Measurements from ENCODE around the gene SSR4.

Gene SSR4

DNA sequence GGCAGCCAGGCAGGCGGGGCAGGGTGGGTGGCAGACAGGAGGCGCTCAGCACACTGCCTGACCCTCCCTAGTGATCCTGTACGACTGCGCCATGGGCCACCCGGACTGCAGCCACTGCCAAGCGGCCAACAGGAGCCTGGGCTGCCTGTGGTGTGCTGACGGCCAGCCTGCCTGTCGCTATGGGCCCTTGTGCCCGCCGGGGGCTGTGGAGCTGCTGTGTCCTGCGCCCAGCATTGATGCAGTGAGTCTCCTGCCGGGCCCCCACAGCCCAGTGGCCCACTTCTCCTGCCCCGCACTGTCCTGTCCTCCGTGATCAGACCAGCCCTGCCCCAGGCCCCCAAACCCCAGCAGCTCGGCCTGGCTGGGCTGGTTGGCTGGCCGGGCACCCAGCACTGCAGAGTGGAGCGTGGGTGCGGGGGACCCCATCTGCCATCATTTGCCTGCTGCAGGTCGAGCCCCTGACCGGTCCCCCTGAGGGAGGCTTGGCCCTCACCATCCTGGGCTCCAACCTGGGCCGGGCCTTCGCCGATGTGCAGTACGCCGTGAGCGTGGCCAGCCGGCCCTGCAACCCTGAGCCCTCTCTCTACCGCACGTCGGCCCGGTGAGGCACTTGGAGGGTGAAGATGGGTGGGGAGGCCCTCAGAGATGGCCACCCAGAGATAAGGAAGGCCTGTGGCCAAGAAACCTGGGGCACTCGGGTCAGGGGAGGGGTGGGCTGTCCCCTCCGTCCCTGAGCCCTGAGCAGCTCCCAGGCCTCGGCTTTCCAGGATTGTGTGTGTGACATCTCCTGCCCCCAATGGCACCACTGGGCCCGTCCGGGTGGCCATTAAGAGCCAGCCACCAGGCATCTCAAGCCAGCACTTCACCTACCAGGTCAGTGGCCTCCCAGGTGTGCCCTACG lies 22.8 kb upstream of the SSR4 start:
- Histone ChIP-seq H3K9ac (ENCODE audit: low read depth, low read length) (no peak overlapping the region), H3K36me3 (ENCODE audit: insufficient read depth, low read depth, low read length) (no peaks in the 10 kb centered on the region), H3K27me3 (ENCODE audit: insufficient read depth, low read length) (no peaks in the 10 kb centered on the region)

DNA sequence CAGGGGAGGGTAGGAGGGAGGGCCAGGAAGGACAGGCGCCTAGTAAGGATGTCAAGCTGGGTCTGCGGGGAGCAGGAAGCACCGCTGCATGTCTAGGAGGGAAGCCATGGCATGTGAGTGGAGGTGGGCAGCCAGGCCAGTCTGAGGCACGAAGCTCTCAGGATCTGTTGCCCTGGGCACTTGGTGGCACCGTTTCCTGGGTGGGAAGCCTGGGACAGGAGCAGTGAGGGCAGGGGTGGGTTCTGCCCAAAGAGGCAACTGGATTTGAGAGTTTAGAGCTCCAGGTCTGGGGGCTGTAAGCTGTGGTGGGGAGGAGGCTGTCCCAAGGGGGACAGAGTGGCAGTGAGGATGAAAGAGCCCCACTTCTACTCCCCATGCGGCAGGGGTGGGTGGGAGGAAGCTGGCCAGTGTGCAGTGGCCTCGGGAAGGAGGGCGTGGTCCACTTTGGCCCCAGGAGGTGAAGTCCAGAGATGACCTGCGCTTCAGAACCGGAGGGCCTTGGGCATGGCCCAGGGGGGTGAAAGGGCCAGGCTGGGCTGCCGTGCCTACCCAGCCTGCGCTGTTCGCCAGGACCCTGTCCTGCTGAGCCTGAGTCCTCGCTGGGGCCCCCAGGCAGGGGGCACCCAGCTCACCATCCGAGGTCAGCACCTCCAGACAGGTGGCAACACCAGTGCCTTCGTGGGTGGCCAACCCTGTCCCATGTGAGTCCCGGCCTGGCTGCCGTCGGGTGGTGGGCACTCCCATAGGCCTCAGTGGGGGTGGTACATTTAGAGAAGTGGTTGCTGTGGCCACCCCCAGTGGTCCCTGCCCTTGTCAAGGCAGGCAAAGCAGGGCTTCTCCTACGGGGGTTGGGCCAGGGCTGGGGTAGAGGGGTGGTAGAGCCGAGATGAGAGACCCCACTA lies 21.9 kb upstream of the SSR4 start:
- no peaks in the 10 kb centered on the region for H3K4me1 ChIP-seq (ENCODE audit: insufficient read depth, low read length)
- H3K9me3 ChIP-seq (ENCODE audit: insufficient read depth, low read depth, low read length) = no peaks in the 10 kb centered on the region
- no peak overlapping the region for H3K9ac ChIP-seq (ENCODE audit: low read depth, low read length)
- no peak overlapping the region for H3K27ac ChIP-seq (ENCODE audit: low read length)
- no peak overlapping the region for H3K4me3 ChIP-seq (ENCODE audit: low read length)
- no peaks in the 10 kb centered on the region for H3K36me3 ChIP-seq (ENCODE audit: insufficient read depth, low read depth, low read length)
- no peaks in the 10 kb centered on the region for H3K27me3 ChIP-seq (ENCODE audit: insufficient read depth, low read length)

More for the DNA sequence above, 22.8 kb upstream of the SSR4 start:
- no peaks in the 10 kb centered on the region for H3K9me3 ChIP-seq (ENCODE audit: insufficient read depth, low read depth, low read length)
- no peak overlapping the region for H3K27ac ChIP-seq (ENCODE audit: low read length)
- no peak overlapping the region for H3K4me3 ChIP-seq (ENCODE audit: low read length)
- no peaks in the 10 kb centered on the region for H3K4me1 ChIP-seq (ENCODE audit: insufficient read depth, low read length)

DNA sequence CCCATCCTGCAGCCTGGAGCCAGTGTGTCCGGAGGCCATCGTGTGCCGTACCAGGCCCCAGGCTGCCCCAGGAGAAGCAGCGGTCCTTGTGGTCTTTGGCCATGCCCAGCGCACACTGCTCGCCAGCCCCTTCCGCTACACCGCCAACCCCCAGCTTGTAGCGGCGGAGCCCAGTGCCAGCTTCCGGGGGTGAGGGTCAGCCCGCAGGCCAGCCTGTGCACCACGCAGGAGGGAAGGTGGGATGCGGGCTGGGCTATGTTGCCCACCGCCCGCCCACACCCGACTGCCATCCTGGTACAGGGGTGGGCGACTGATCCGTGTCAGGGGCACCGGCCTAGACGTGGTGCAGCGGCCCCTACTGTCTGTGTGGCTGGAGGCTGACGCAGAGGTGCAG lies 21.3 kb upstream of the SSR4 start:
- H3K27ac ChIP-seq (ENCODE audit: low read length) = no peak overlapping the region
- no peaks in the 10 kb centered on the region for H3K36me3 ChIP-seq (ENCODE audit: insufficient read depth, low read depth, low read length)
- no peaks in the 10 kb centered on the region for H3K27me3 ChIP-seq (ENCODE audit: insufficient read depth, low read length)
- H3K4me3 ChIP-seq (ENCODE audit: low read length) = no peak overlapping the region
- H3K9me3 ChIP-seq (ENCODE audit: insufficient read depth, low read depth, low read length) = no peaks in the 10 kb centered on the region
- H3K4me1 ChIP-seq (ENCODE audit: insufficient read depth, low read length) = no peaks in the 10 kb centered on the region
- H3K9ac ChIP-seq (ENCODE audit: low read depth, low read length) = no peak overlapping the region

DNA sequence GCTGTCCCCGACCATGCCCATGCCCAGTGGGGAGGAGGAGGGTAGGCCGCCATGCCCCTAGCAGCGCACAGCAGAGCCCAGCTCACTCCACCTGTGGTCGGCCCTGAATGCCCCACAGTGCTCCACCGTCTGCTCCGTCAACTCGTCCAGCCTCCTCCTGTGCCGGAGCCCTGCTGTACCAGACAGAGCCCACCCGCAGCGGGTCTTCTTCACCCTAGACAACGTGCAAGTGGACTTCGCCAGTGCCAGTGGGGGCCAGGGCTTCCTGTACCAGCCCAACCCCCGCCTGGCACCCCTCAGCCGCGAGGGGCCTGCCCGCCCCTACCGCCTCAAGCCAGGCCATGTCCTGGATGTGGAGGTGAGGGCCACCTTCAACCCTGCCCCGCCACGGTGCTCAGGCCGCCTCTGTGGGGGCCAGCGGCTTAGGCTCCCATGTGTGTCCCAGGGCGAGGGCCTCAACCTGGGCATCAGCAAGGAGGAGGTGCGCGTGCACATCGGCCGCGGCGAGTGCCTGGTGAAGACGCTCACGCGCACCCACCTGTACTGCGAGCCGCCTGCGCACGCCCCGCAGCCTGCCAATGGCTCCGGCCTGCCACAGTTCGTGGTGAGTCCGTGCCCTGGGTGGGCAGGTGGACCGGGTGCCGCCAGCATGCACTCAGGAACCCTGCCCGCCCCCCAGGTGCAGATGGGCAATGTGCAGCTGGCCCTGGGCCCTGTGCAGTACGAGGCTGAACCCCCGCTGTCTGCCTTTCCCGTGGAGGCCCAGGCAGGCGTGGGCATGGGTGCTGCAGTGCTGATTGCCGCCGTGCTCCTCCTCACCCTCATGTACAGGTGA lies 20.5 kb upstream of the SSR4 start:
- Histone ChIP-seq H3K27me3 (ENCODE audit: insufficient read depth, low read length) (no peaks in the 10 kb centered on the region), H3K9ac (ENCODE audit: low read depth, low read length) (no peak overlapping the region), H3K27ac (ENCODE audit: low read length) (no peak overlapping the region), H3K9me3 (ENCODE audit: insufficient read depth, low read depth, low read length) (no peaks in the 10 kb centered on the region), H3K36me3 (ENCODE audit: insufficient read depth, low read depth, low read length) (no peaks in the 10 kb centered on the region), H3K4me1 (ENCODE audit: insufficient read depth, low read length) (no peaks in the 10 kb centered on the region), H3K4me3 (ENCODE audit: low read length) (no peak overlapping the region)

DNA sequence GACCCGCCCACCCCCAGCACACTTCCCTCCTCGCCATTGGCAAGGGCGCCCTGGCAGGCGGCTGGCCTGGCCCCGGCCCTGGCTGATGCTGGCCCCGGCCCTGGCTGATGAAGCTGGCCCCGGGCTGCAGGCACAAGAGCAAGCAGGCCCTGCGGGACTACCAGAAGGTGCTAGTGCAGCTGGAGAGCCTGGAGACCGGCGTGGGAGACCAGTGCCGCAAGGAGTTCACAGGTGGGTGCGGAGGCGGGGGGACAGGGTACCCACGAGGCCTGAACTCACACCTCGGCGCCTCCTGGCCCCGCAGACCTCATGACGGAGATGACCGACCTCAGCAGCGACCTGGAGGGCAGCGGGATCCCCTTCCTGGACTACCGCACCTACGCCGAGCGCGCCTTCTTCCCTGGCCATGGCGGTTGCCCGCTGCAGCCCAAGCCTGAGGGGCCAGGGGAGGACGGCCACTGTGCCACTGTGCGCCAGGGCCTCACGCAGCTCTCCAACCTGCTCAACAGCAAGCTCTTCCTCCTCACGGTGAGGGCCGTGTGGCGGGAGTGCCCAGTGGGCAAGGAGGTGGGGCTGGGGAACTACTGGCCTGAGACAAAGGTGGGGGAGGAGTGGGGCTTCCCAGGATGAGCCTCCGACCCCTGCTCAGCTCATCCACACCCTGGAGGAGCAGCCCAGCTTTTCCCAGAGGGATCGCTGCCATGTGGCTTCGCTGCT lies 19.7 kb upstream of the SSR4 start:
- Histone ChIP-seq H3K4me1 (ENCODE audit: insufficient read depth, low read length) (no peaks in the 10 kb centered on the region), H3K4me3 (ENCODE audit: low read length) (no peak overlapping the region), H3K9me3 (ENCODE audit: insufficient read depth, low read depth, low read length) (no peaks in the 10 kb centered on the region), H3K9ac (ENCODE audit: low read depth, low read length) (no peak overlapping the region), H3K27me3 (ENCODE audit: insufficient read depth, low read length) (no peaks in the 10 kb centered on the region), H3K27ac (ENCODE audit: low read length) (no peak overlapping the region), H3K36me3 (ENCODE audit: insufficient read depth, low read depth, low read length) (no peaks in the 10 kb centered on the region)

DNA sequence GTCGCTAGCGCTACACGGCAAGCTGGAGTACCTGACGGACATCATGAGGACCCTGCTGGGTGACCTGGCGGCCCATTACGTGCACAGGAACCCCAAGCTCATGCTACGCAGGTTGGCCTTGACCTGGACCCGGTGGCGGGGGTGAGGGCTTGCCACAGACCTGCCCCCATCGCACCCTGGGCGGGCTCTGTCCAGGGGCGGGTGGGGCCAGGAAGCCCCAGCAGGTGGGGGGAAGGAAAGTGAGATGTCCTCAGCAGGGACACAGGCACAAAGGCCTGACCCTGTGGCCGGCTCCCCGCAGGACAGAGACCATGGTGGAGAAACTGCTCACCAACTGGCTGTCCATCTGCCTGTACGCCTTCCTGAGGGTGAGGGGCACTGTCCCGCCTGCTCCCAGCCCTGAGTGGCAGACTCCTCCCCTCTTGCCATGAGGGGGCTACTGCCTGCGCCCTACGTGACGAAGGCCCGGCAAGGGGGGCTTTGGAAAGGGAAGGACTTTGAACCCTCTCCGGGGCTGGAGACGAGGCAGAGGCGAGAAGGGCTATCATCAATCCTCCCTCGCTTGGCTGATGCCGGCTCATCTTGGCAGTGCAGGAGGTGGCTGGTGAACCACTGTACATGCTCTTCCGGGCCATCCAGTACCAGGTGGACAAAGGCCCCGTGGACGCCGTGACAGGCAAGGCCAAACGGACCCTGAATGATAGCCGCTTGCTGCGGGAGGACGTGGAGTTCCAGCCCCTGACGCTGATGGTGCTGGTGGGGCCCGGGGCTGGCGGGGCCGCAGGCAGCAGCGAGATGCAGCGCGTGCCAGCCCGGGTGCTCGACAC lies 19.0 kb upstream of the SSR4 start:
- no peak overlapping the region for H3K9ac ChIP-seq (ENCODE audit: low read depth, low read length)
- H3K4me3 ChIP-seq (ENCODE audit: low read length) = no peak overlapping the region
- no peaks in the 10 kb centered on the region for H3K4me1 ChIP-seq (ENCODE audit: insufficient read depth, low read length)
- H3K27ac ChIP-seq (ENCODE audit: low read length) = no peak overlapping the region
- H3K36me3 ChIP-seq (ENCODE audit: insufficient read depth, low read depth, low read length) = no peaks in the 10 kb centered on the region
- H3K9me3 ChIP-seq (ENCODE audit: insufficient read depth, low read depth, low read length) = no peaks in the 10 kb centered on the region
- no peaks in the 10 kb centered on the region for H3K27me3 ChIP-seq (ENCODE audit: insufficient read depth, low read length)

DNA sequence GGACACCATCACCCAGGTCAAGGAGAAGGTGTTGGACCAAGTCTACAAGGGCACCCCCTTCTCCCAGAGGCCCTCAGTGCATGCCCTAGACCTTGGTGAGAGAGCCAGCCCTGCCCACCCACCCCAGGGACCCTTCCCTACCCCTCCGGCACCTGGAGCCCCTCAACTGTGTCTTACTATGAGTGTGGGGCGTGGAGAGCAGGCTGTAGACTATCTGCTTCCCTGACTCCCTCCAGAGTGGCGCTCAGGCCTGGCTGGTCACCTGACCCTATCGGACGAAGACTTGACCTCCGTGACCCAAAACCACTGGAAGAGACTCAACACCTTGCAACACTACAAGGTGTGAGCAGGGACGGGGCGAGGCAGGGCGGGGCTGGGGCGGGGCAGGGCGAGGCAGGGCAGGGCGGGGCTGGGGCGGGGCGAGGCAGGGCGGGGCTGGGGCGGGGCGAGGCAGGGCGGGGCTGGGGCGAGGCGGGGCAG lies 18.3 kb upstream of the SSR4 start:
- Histone ChIP-seq H3K4me1 (ENCODE audit: insufficient read depth, low read length) (no peaks in the 10 kb centered on the region), H3K27ac (ENCODE audit: low read length) (no peak overlapping the region), H3K9me3 (ENCODE audit: insufficient read depth, low read depth, low read length) (no peaks in the 10 kb centered on the region), H3K36me3 (ENCODE audit: insufficient read depth, low read depth, low read length) (no peaks in the 10 kb centered on the region), H3K4me3 (ENCODE audit: low read length) (no peak overlapping the region), H3K27me3 (ENCODE audit: insufficient read depth, low read length) (no peaks in the 10 kb centered on the region), H3K9ac (ENCODE audit: low read depth, low read length) (no peak overlapping the region)

DNA sequence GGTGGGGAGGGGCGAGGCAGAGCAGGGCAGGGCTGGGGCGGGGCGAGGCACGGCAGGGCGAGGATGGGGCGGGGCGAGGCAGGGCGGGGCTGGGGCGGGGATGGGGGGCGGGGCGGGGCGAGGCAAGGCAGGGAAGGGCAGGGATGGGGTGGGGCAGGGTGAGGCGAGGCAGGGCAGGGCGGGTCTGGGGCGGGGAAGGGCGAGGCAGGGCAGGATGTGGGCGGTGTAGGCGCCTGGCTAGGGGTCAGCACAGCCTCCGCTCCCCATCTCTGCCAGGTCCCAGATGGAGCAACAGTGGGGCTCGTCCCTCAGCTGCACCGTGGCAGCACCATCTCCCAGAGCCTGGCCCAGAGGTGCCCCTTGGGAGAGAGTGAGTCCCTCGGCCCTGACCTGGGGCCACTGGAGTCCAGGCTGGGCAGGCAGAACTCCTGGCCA lies 17.8 kb upstream of the SSR4 start:
- no peak overlapping the region for H3K4me3 ChIP-seq (ENCODE audit: low read length)
- no peaks in the 10 kb centered on the region for H3K27me3 ChIP-seq (ENCODE audit: insufficient read depth, low read length)
- no peaks in the 10 kb centered on the region for H3K36me3 ChIP-seq (ENCODE audit: insufficient read depth, low read depth, low read length)
- H3K27ac ChIP-seq (ENCODE audit: low read length) = no peak overlapping the region
- H3K9ac ChIP-seq (ENCODE audit: low read depth, low read length) = no peak overlapping the region
- no peaks in the 10 kb centered on the region for H3K4me1 ChIP-seq (ENCODE audit: insufficient read depth, low read length)
- no peaks in the 10 kb centered on the region for H3K9me3 ChIP-seq (ENCODE audit: insufficient read depth, low read depth, low read length)

DNA sequence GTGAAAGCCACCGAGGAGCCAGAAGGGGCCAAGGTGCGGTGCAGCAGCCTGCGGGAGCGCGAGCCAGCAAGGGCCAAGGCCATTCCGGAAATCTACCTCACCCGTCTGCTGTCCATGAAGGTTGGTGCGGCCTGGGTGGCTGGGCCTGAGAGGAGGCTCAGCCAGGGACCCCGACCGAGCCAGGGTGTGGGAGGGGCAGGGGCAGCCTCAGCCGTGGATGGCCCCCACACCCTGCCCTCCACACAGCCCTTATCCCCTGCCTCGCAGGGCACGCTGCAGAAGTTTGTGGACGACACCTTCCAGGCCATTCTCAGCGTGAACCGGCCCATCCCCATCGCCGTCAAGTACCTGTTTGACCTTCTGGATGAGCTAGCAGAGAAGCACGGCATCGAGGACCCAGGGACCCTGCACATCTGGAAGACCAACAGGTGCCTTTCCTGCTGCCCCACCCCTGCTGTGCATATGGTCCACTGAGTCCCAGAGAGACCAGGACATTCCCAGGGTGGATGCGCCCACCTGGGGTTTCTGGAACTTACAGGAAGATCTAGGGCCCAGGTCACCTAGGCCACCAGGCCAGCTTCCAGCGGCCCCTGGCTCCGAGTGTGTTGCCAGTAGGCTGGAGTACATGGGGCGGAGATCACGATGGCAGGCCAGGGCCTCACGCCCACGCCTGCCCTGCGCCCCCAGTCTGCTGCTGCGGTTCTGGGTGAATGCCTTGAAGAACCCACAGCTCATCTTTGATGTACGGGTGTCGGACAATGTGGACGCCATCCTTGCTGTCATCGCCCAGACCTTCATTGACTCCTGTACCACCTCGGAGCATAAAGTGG lies 17.0 kb upstream of the SSR4 start:
- Histone ChIP-seq H3K36me3 (ENCODE audit: insufficient read depth, low read depth, low read length) (no peaks in the 10 kb centered on the region), H3K9ac (ENCODE audit: low read depth, low read length) (no peak overlapping the region), H3K4me1 (ENCODE audit: insufficient read depth, low read length) (no peaks in the 10 kb centered on the region), H3K27me3 (ENCODE audit: insufficient read depth, low read length) (no peaks in the 10 kb centered on the region), H3K9me3 (ENCODE audit: insufficient read depth, low read depth, low read length) (no peaks in the 10 kb centered on the region), H3K4me3 (ENCODE audit: low read length) (no peak overlapping the region), H3K27ac (ENCODE audit: low read length) (no peak overlapping the region)

DNA sequence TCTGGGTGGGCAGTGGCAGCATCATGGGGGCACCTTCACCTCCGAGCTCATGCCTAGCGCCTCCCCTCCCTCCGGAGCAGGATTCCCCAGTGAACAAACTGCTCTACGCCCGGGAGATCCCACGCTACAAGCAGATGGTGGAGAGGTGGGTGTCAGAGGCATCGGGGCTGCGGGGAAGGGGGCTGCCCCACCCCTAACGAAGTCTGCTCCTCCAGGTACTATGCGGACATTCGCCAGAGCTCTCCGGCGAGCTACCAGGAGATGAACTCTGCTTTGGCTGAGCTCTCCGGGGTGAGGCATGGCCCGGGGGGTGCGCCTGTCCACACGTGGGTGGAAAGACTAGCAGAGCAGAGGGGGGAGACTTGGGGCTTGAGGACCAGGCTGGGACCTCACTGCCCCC lies 16.3 kb upstream of the SSR4 start:
- no peak overlapping the region for H3K4me3 ChIP-seq (ENCODE audit: low read length)
- no peak overlapping the region for H3K27ac ChIP-seq (ENCODE audit: low read length)
- no peaks in the 10 kb centered on the region for H3K27me3 ChIP-seq (ENCODE audit: insufficient read depth, low read length)

More for the DNA sequence above, 16.3 kb upstream of the SSR4 start:
- Histone ChIP-seq H3K9ac (ENCODE audit: low read depth, low read length) (no peak overlapping the region), H3K9me3 (ENCODE audit: insufficient read depth, low read depth, low read length) (no peaks in the 10 kb centered on the region), H3K36me3 (ENCODE audit: insufficient read depth, low read depth, low read length) (no peaks in the 10 kb centered on the region), H3K4me1 (ENCODE audit: insufficient read depth, low read length) (no peaks in the 10 kb centered on the region)

Measured in iPS-20b (cell line).